HG02981 (cell line): ENCODE measurements around the gene SRP19.
"Not testable (repeated sequence)": the region's sequence is repeated elsewhere in the genome, so short reads cannot be mapped to it uniquely, and the experiment has no call there.

Experiments
- ATAC-seq: cut with Tn5 transposase; IDR thresholded peaks from one replicate; pipeline ENCODE4 v1.9.1; 2021; ENCODE audit warnings: mild to moderate bottlenecking, moderate library complexity; ENCODE audit not compliant: unreplicated experiment

SRP19 gene

GRCh38 chr5:112860929-112861637, at the start of gene SRP19:
Gene SRP19, plus strand, starts transcription at chr5:112861287. Its CDS starts 90 bp downstream, at chr5:112861377.
- peak; percentile 98 for ATAC-seq

- no peak for ATAC-seq
Observed at GRCh38 chr5:112812549-112812948, 48.5 kb upstream of the SRP19 start.

- no peak for ATAC-seq
Observed at GRCh38 chr5:112820246-112820645, 40.8 kb upstream of the SRP19 start.

- ATAC-seq, result no peak
Observed at GRCh38 chr5:112822456-112822855, 38.6 kb upstream of the SRP19 start.

- no peak for ATAC-seq
Observed at GRCh38 chr5:112823181-112823580, 37.9 kb upstream of the SRP19 start.

- ATAC-seq, result no peak
Observed at GRCh38 chr5:112823656-112824055, 37.4 kb upstream of the SRP19 start.

- ATAC-seq, result no peak
Observed at GRCh38 chr5:112824197-112824596, 36.9 kb upstream of the SRP19 start.

GRCh38 chr5:112830378-112830777, 30.7 kb upstream of the SRP19 start:
- no peak for ATAC-seq

GRCh38 chr5:112833971-112834370, 27.1 kb upstream of the SRP19 start:
- no peak for ATAC-seq

GRCh38 chr5:112844489-112844888, 16.6 kb upstream of the SRP19 start:
- no peak for ATAC-seq

- ATAC-seq, result no peak
Observed at GRCh38 chr5:112846556-112846955, 14.5 kb upstream of the SRP19 start.

GRCh38 chr5:112847306-112847705, 13.8 kb upstream of the SRP19 start:
- ATAC-seq, result no peak

GRCh38 chr5:112848116-112848811, 12.8 kb upstream of the SRP19 start:
- ATAC-seq, result peak; percentile 99

- ATAC-seq, result no peak
Observed at GRCh38 chr5:112849912-112850311, 11.2 kb upstream of the SRP19 start.

GRCh38 chr5:112854651-112855050, 6.4 kb upstream of the SRP19 start:
- no peak for ATAC-seq

- ATAC-seq, result no peak
Observed at GRCh38 chr5:112857866-112858265, 3.2 kb upstream of the SRP19 start.

GRCh38 chr5:112860571-112860928, 537 bp upstream of the SRP19 start:
- ATAC-seq, result not testable (repeated sequence)

GRCh38 chr5:112861638-112861985, 525 bp downstream of the SRP19 start:
- ATAC-seq, result no peak

- no peak for ATAC-seq
Observed at GRCh38 chr5:112862085-112862484, 998 bp downstream of the SRP19 start.

GRCh38 chr5:112863549-112863948, 2.5 kb downstream of the SRP19 start:
- ATAC-seq, result no peak

GRCh38 chr5:112865128-112865527, 4.0 kb downstream of the SRP19 start:
- no peak for ATAC-seq

GRCh38 chr5:112866739-112867138, 5.7 kb downstream of the SRP19 start:
- no peak for ATAC-seq

- ATAC-seq, result no peak
Observed at GRCh38 chr5:112867411-112867810, 6.3 kb downstream of the SRP19 start.
